ENCODE measurements around the gene GDI1. TPM values are rescaled to one million over a fixed set of nuclear protein-coding genes. Genes with fewer than 3 reads are reported as not detected.

GDI1 gene
- polyA plus RNA-seq, 1 of the 3 experiments (the other 2 are of a cell fraction), result 408 TPM

DNA sequence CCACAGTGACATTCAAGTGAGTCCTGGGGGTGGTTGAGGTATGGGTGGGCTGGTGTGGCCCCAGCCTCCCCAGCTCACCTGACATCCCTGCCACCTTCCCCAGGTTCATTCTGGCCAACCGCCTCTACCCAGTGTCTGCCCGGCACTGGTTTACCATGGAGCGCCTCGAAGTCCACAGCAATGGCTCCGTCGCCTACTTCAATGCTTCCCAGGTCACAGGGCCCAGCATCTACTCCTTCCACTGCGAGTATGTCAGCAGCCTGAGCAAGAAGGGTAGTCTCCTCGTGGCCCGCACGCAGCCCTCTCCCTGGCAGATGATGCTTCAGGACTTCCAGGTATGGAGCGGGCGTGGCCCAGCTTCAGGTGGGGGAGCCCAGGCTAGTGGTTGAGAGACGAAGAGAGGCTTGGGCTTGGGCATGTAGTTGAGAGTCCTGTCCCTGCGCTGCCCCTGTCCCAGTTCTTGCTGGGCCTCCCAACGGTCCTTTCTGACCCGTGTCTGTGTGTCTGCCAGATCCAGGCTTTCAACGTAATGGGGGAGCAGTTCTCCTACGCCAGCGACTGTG lies 1.7 kb upstream of the GDI1 start:
- no peak for DNase-seq
- Histone ChIP-seq H3K79me2 (ENCODE audit: insufficient read depth) (peaks cover 33% of the 10 kb centered on the region), H3K27ac (ENCODE audit: low read depth in 2 of 2, low read length in 1 of 2) (no peak overlapping the region), H4K20me1 (ENCODE audit: insufficient read depth) (peaks cover 21% of the 10 kb centered on the region; the same call in 1 of the 2 replicates), H3K9me3 (no peaks in the 10 kb centered on the region), H3F3A (replicated peaks; ENCODE audit: insufficient read depth) (no peaks in the 10 kb centered on the region), H3K27me3 (ENCODE audit: insufficient read depth) (peaks cover 8% of the 10 kb centered on the region), H3K4me3 (ENCODE audit: low read depth in 2 of 2, low read length in 1 of 2) (no peak overlapping the region), H2AFZ (ENCODE audit: low read depth) (no peak overlapping the region), H3K9ac (no peak overlapping the region), H3K4me2 (no peak overlapping the region), H3K9me2 (no peaks in the 10 kb centered on the region), H3K4me1 (ENCODE audit: control insufficient read depth in 1 of 2, insufficient read depth in 2 of 2, low read depth in 1 of 2, low read length in 1 of 2) (peaks cover 0 to 16% of the 10 kb centered on the region in 2 experiments; a peak in 1 of 4 replicates), H3K36me3 (replicated peaks in 1 of 2; ENCODE audit: control insufficient read depth in 1 of 2, insufficient read depth in 2 of 2, low read length in 1 of 2) (peaks cover 0 to 15% of the 10 kb centered on the region in 2 experiments)
- TF ChIP-seq MEF2A (IDR thresholded peaks at IDR 0.05; ENCODE audit: borderline replicate concordance, low read depth), result no peak
- TF ChIP-seq, protein P1, sequence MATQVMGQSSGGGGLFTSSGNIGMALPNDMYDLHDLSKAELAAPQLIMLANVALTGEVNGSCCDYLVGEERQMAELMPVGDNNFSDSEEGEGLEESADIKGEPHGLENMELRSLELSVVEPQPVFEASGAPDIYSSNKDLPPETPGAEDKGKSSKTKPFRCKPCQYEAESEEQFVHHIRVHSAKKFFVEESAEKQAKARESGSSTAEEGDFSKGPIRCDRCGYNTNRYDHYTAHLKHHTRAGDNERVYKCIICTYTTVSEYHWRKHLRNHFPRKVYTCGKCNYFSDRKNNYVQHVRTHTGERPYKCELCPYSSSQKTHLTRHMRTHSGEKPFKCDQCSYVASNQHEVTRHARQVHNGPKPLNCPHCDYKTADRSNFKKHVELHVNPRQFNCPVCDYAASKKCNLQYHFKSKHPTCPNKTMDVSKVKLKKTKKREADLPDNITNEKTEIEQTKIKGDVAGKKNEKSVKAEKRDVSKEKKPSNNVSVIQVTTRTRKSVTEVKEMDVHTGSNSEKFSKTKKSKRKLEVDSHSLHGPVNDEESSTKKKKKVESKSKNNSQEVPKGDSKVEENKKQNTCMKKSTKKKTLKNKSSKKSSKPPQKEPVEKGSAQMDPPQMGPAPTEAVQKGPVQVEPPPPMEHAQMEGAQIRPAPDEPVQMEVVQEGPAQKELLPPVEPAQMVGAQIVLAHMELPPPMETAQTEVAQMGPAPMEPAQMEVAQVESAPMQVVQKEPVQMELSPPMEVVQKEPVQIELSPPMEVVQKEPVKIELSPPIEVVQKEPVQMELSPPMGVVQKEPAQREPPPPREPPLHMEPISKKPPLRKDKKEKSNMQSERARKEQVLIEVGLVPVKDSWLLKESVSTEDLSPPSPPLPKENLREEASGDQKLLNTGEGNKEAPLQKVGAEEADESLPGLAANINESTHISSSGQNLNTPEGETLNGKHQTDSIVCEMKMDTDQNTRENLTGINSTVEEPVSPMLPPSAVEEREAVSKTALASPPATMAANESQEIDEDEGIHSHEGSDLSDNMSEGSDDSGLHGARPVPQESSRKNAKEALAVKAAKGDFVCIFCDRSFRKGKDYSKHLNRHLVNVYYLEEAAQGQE (IDR thresholded peaks at IDR 0.05; ENCODE audit: low read depth, low read length), result no peak
- no peak for TF ChIP-seq FOSL2 (IDR thresholded peaks at IDR 0.05; ENCODE audit: borderline replicate concordance, low read depth)
- TF ChIP-seq NFIC (IDR thresholded peaks at IDR 0.05; ENCODE audit: borderline replicate concordance), result no peak
- TF ChIP-seq FOXJ3 (CRISPR knock-in tag; IDR thresholded peaks at IDR 0.05), result no peak
- TF ChIP-seq, protein P2, sequence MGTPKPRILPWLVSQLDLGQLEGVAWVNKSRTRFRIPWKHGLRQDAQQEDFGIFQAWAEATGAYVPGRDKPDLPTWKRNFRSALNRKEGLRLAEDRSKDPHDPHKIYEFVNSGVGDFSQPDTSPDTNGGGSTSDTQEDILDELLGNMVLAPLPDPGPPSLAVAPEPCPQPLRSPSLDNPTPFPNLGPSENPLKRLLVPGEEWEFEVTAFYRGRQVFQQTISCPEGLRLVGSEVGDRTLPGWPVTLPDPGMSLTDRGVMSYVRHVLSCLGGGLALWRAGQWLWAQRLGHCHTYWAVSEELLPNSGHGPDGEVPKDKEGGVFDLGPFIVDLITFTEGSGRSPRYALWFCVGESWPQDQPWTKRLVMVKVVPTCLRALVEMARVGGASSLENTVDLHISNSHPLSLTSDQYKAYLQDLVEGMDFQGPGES (IDR thresholded peaks at IDR 0.05; ENCODE audit: low read depth, low read length), result no peak
- TF ChIP-seq NRF1 (IDR thresholded peaks at IDR 0.05; ENCODE audit: low read depth, low read length), result no peak
- TF ChIP-seq JUND (IDR thresholded peaks at IDR 0.05), result no peak
- TF ChIP-seq, protein P3, sequence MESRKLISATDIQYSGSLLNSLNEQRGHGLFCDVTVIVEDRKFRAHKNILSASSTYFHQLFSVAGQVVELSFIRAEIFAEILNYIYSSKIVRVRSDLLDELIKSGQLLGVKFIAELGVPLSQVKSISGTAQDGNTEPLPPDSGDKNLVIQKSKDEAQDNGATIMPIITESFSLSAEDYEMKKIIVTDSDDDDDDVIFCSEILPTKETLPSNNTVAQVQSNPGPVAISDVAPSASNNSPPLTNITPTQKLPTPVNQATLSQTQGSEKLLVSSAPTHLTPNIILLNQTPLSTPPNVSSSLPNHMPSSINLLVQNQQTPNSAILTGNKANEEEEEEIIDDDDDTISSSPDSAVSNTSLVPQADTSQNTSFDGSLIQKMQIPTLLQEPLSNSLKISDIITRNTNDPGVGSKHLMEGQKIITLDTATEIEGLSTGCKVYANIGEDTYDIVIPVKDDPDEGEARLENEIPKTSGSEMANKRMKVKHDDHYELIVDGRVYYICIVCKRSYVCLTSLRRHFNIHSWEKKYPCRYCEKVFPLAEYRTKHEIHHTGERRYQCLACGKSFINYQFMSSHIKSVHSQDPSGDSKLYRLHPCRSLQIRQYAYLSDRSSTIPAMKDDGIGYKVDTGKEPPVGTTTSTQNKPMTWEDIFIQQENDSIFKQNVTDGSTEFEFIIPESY (IDR thresholded peaks at IDR 0.05; ENCODE audit: borderline replicate concordance, low read depth), result no peak
- ChIA-PET POLR2A (interaction anchor here (0.7 to 1.0 kb wide), 2 partner anchors 14 to 23 kb away, joined by 3 read pairs; no protein-coding TSS in a partner anchor), CTCF (interaction anchor here (2.1 kb wide), 1 partner anchor 36 kb away, joined by 6 read pairs; the partner anchor contains the start of gene RPL10)
- 75% methylated on average over 15 of the region's 19 CpGs for WGBS (ENCODE audit: low lambda C conversion rate)
